PC-9 (cell line): Measurements from ENCODE around the gene RBMS3. TPM values are rescaled to one million over a fixed set of nuclear protein-coding genes. Genes with fewer than 3 reads are reported as not detected.

Experiments
- BruUV-seq: library from RNA; stranded (reverse); fragments of 400-500 nt; replicated peaks from 2 replicates; lab custom pipeline; 2021; lab: Mats Ljungman, UMichigan
- CTCF ChIA-PET: fragments of 300-600 bp; sonication (Branson Sonifier 250); formaldehyde crosslinking; loops from one replicate; lab custom pipeline; 2022; ENCODE audit warnings: antibody characterized with exemption; lab: Charles Lee
- POLR2A ChIA-PET: fragments of 300-600 bp; sonication (Branson Sonifier 250); formaldehyde crosslinking; loops from one replicate; lab custom pipeline; 2022; ENCODE audit warnings: antibody characterized with exemption; ENCODE audit not compliant: unreplicated experiment; lab: Charles Lee
- DNase-seq, 2 experiments: peaks; one replicate each; pipeline versions ENCODE4 v3.0.0 to v3.0.0-alpha.2; 2015 to 2022; ENCODE audit warnings: mixed read lengths in 1 of 2
- H2AFZ ChIP-seq: fragments of 200-600 bp; sonication (generic); 2 replicates; pipeline ENCODE4 v1.8.1; 2017; ENCODE audit warnings: antibody characterized with exemption
- H3F3A ChIP-seq: fragments of 200-600 bp; sonication (generic); 2 replicates; pipeline ENCODE4 v1.8.1; 2017; ENCODE audit warnings: antibody characterized with exemption, mild to moderate bottlenecking, low read depth; ENCODE audit not compliant: insufficient read depth
- H3K27ac ChIP-seq: fragments of 200-600 bp; sonication (generic); 2 replicates; pipeline ENCODE4 v1.6.1; 2016; ENCODE audit warnings: mixed run types
- H3K27me3 ChIP-seq: fragments of 200-600 bp; sonication (generic); 2 replicates; pipeline ENCODE4 v1.6.1; 2016; ENCODE audit warnings: low read depth, mixed run types; ENCODE audit not compliant: insufficient read depth
- H3K36me3 ChIP-seq: fragments of 200-600 bp; sonication (generic); 2 replicates; pipeline ENCODE4 v1.6.1; 2016; ENCODE audit warnings: low read depth, mixed run types
- H3K4me1 ChIP-seq: fragments of 200-600 bp; sonication (generic); replicated peaks from 2 replicates; pipeline ENCODE4 v1.6.1; 2016; ENCODE audit warnings: mixed run types; ENCODE audit not compliant: insufficient read depth
- H3K4me2 ChIP-seq: fragments of 200-600 bp; sonication (generic); 2 replicates; pipeline ENCODE4 v1.6.1; 2017; ENCODE audit warnings: mixed run types
- H3K4me3 ChIP-seq: fragments of 200-600 bp; sonication (generic); 2 replicates; pipeline ENCODE4 v1.6.1; 2016; ENCODE audit warnings: mixed run types
- H3K79me2 ChIP-seq: fragments of 200-600 bp; sonication (generic); 2 replicates; pipeline ENCODE4 v1.6.1; 2017; ENCODE audit warnings: low read depth, mixed run types
- H3K9me2 ChIP-seq: fragments of 200-600 bp; sonication (generic); 2 replicates; pipeline ENCODE4 v1.8.1; 2017; ENCODE audit warnings: mild to moderate bottlenecking; ENCODE audit not compliant: insufficient read depth
- H3K9me3 ChIP-seq: fragments of 200-600 bp; sonication (generic); 2 replicates; pipeline ENCODE4 v1.8.1; 2016; ENCODE audit warnings: low read depth; ENCODE audit not compliant: insufficient read depth
- H4K20me1 ChIP-seq: fragments of 200-600 bp; sonication (generic); 2 replicates; pipeline ENCODE4 v1.8.1; 2017; ENCODE audit not compliant: insufficient read depth
- CTCF ChIP-seq: fragments of 200-600 bp; sonication (generic); conservative IDR thresholded peaks from 2 replicates; pipeline ENCODE4 v1.6.1; 2017; ENCODE audit warnings: mixed run types, antibody characterized with exemption, mild to moderate bottlenecking, moderate library complexity
- EZH2 ChIP-seq: fragments of 200-600 bp; sonication (generic); IDR thresholded peaks from 2 replicates; pipeline ENCODE4 v1.8.0; 2017; ENCODE audit warnings: antibody characterized with exemption, low read depth
- intact Hi-C: fragments of 100-400 bp; cut with micrococcal nuclease; formaldehyde crosslinking; loops from one replicate; pipeline ENCODE4 v1.10.0; 2022; ENCODE audit not compliant: unreplicated experiment
- total RNA-seq: library from RNA; stranded (reverse); gene quantifications from 2 replicates; pipeline ENCODE4 v1.2.3, GENCODE V29; 2021

RBMS3 gene
- total RNA-seq, 1 experiment from 2014 or later, result 3.5 TPM

DNA sequence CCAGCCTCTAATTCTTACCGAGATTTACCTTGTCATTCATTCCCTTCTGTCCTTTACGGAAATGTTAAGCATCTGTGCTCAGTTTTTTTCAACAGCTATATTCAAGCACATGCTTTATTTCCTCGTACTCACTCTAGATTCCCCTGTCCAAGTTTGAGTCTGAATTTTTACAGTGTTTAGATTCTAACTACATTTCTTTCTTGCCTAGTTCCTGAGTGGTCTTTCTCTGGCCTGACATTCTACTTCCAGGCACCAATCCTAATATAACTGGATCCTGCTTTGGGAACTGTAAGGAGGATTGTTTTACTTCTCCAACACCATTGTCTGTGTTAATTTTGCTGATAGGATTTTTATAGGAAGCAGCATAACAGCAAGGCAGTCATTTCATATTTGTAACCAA is 222.4 kb downstream of the RBMS3 start:
- Histone ChIP-seq H3K36me3 (no peaks in the 10 kb centered on the region), H3K79me2 (no peaks in the 10 kb centered on the region), H3K4me3 (no peak overlapping the region), H3F3A (no peaks in the 10 kb centered on the region), H4K20me1 (no peaks in the 10 kb centered on the region), H3K4me1 (no peaks in the 10 kb centered on the region), H3K9me2 (no peaks in the 10 kb centered on the region), H3K27me3 (no peaks in the 10 kb centered on the region), H3K4me2 (no peak overlapping the region), H3K27ac (no peak overlapping the region), H3K9me3 (no peaks in the 10 kb centered on the region), H2AFZ (0 out of 2 replicates have a peak overlapping the region, but pooled peaks have one; percentile 35)
- TF ChIP-seq EZH2 (no peak), CTCF (no peak)
- intact Hi-C loops, result no loop called here
- no TSS peak for BruUV-seq
- no peak for DNase-seq
- ChIA-PET CTCF (no interaction called here), POLR2A (no interaction called here)

- H3K27ac ChIP-seq, result no peak overlapping the region
- DNase-seq, result no peak
- ChIA-PET POLR2A (no interaction called here), CTCF (no interaction called here)
- H2AFZ ChIP-seq, result no peak overlapping the region
- no peaks in the 10 kb centered on the region for H3K4me1 ChIP-seq
- H3K9me2 ChIP-seq, result no peaks in the 10 kb centered on the region
- BruUV-seq, result no TSS peak
- no peaks in the 10 kb centered on the region for H3K9me3 ChIP-seq
- H3K4me2 ChIP-seq, result no peak overlapping the region
- H4K20me1 ChIP-seq, result no peaks in the 10 kb centered on the region
- H3F3A ChIP-seq, result no peaks in the 10 kb centered on the region
- no peaks in the 10 kb centered on the region for H3K27me3 ChIP-seq
- intact Hi-C loops, result no loop called here
- TF ChIP-seq EZH2, result no peak
- no peak for TF ChIP-seq CTCF
- no peak overlapping the region for H3K4me3 ChIP-seq
- H3K79me2 ChIP-seq, result no peaks in the 10 kb centered on the region
- no peaks in the 10 kb centered on the region for H3K36me3 ChIP-seq
Measured at GRCh38 chr3:29503958-29504357, 223.1 kb downstream of the RBMS3 start.

DNA sequence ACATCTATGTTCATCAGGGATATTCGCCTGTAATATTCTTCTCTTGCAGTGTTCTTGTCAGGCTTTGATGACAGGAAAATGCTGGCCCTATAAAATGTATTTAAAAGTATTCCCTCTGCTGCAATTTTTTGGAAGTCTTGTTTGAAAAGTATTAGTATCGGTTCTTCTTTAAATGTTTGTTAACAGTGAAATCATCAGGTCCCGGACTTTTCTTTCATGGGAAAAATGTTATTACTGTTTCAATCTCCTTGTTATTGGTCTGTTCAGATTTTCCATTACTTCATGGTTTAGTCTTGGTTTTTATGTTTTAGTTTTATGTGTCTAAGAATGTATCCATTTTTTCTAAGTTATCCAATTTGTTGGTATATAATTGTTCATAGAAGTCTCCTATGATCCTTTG is 225.6 kb downstream of the RBMS3 start:
- CTCF ChIA-PET, result no interaction called here
- no TSS peak for BruUV-seq
- H3F3A ChIP-seq, result no peaks in the 10 kb centered on the region
- no peak overlapping the region for H3K27ac ChIP-seq
- H3K4me3 ChIP-seq, result no peak overlapping the region
- no peaks in the 10 kb centered on the region for H4K20me1 ChIP-seq
- no peaks in the 10 kb centered on the region for H3K9me2 ChIP-seq
- DNase-seq, result no peak
- no peaks in the 10 kb centered on the region for H3K27me3 ChIP-seq
- TF ChIP-seq CTCF, result no peak
- TF ChIP-seq EZH2, result no peak
- no peaks in the 10 kb centered on the region for H3K79me2 ChIP-seq
- H3K36me3 ChIP-seq, result no peaks in the 10 kb centered on the region
- H3K9me3 ChIP-seq, result no peaks in the 10 kb centered on the region
- intact Hi-C loops, result no loop called here
- no peak overlapping the region for H3K4me2 ChIP-seq
- H3K4me1 ChIP-seq, result no peaks in the 10 kb centered on the region
- H2AFZ ChIP-seq, result no peak overlapping the region
- POLR2A ChIA-PET, result no interaction called here
